GM12891 (cell line): Measurements from ENCODE around the gene KITLG.

ENCODE experiments used
- PAX5 ChIP-seq: IDR thresholded peaks from 2 replicates; pipeline ENCODE4 v1.6.1; 2011; ENCODE audit warnings: low read length, moderate library complexity, mild to moderate bottlenecking; ENCODE audit not compliant: insufficient read depth, severe bottlenecking
- POLR2A ChIP-seq: IDR thresholded peaks from 2 replicates; pipeline ENCODE4 v1.6.1; 2011; ENCODE audit warnings: low read depth, low read length, control low read depth
- POLR2AphosphoS5 ChIP-seq: IDR thresholded peaks from 2 replicates; pipeline ENCODE4 v1.6.1; 2011; ENCODE audit warnings: low read depth, low read length, control low read depth
- TAF1 ChIP-seq: IDR thresholded peaks from 2 replicates; pipeline ENCODE4 v1.6.1; 2011; ENCODE audit warnings: low read depth, low read length, control low read depth

DNA sequence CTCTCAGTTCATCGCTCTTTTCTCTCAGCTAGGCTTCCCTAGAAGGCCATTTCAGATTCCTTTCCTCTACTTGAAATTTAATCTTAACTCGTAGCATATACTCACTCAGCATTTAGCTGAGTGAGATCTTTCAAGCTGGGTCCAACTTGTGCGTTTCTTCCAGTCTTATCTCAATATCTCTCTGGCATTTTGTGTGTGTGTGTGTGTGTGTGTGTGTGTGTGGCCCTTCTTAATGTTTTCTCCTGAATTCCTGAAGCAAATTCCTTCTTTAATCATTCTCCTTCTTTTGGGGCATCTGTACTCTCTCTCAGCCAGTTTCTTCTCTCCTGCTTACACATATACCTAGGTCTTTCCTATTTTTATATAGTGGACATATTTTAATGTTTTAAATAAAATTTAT lies 129.1 kb downstream of the KITLG start:
- TF ChIP-seq POLR2AphosphoS5, result no peak
- no peak for TF ChIP-seq POLR2A
- TF ChIP-seq TAF1, result no peak
- TF ChIP-seq PAX5, result no peak
